ENCODE data around the gene OPTN. TPM values are rescaled to one million over a fixed set of nuclear protein-coding genes. Genes with fewer than 3 reads are reported as not detected.
"Not testable (repeated sequence)": the region's sequence is repeated elsewhere in the genome, so short reads cannot be mapped to it uniquely, and the experiment has no call there.

OPTN gene
- polyA plus RNA-seq, 10 donors: 26.3 to 39.5 (median 31.1) TPM

GRCh38 chr10:13117841-13118783, 18.1 kb downstream of the OPTN start:
- DNase-seq: no peak

GRCh38 chr10:13118784-13119410, 18.9 kb downstream of the OPTN start:
- DNase-seq: no peak

GRCh38 chr10:13120786-13121499, 21.0 kb downstream of the OPTN start:
- DNase-seq: no peak

- DNase-seq: no peak
Observed at GRCh38 chr10:13121500-13121854, 21.5 kb downstream of the OPTN start.

- DNase-seq: no peak
Observed at GRCh38 chr10:13136651-13137050, 36.7 kb downstream of the OPTN start.

- no peak for DNase-seq
Observed at GRCh38 chr10:13139150-13139549, 39.2 kb downstream of the OPTN start.

GRCh38 chr10:13139676-13140075, 39.7 kb downstream of the OPTN start:
- no peak for DNase-seq

- DNase-seq: no peak
Observed at GRCh38 chr10:13140627-13141190, 40.7 kb downstream of the OPTN start.

- no peak for DNase-seq
Observed at GRCh38 chr10:13143766-13144165, 43.8 kb downstream of the OPTN start.

- no peak for DNase-seq
Observed at GRCh38 chr10:13144814-13145213, 44.9 kb downstream of the OPTN start.

GRCh38 chr10:13146379-13146778, 46.4 kb downstream of the OPTN start:
- DNase-seq: no peak

- no peak for DNase-seq
Observed at GRCh38 chr10:13147161-13147560, 47.2 kb downstream of the OPTN start.

GRCh38 chr10:13152296-13152695, 52.3 kb downstream of the OPTN start:
- DNase-seq: no peak

GRCh38 chr10:13155860-13156259, 55.9 kb downstream of the OPTN start:
- not testable (repeated sequence) for DNase-seq

- DNase-seq: no peak
Observed at GRCh38 chr10:13158401-13158800, 58.4 kb downstream of the OPTN start.

GRCh38 chr10:13160934-13161856, 61.2 kb downstream of the OPTN start, which contains the start of gene MCM10:
Gene MCM10, plus strand, starts transcription at chr10:13161558. Its CDS starts 2,645 bp downstream, at chr10:13164203.
- DNase-seq: peak; percentile 99

- peak in 1 of 3 donors; percentile 10 for DNase-seq
Observed at GRCh38 chr10:13161857-13162271, 61.9 kb downstream of the OPTN start.

GRCh38 chr10:13163859-13164258, 63.9 kb downstream of the OPTN start:
- no peak for DNase-seq

GRCh38 chr10:13165177-13165576, 65.2 kb downstream of the OPTN start:
- DNase-seq: no peak

- DNase-seq: no peak
Observed at GRCh38 chr10:13167568-13167967, 67.6 kb downstream of the OPTN start.

GRCh38 chr10:13168781-13169180, 68.8 kb downstream of the OPTN start:
- DNase-seq: no peak

Measured in muscle of back (tissue), 11 donors.